ENCODE data around the gene CDKN1B. TPM values are rescaled to one million over a fixed set of nuclear protein-coding genes. Genes with fewer than 3 reads are reported as not detected.

Gene CDKN1B
- total and polyA plus RNA-seq, 2 of the 13 experiments (the other 11 are each of a cell fraction or from before 2014, with no cell fraction given), result 20.1 to 37.2 TPM

GRCh38 chr12:12716151-12716792 lies 896 bp upstream of the CDKN1B start (continued):
- TF ChIP-seq ZMYM3 (CRISPR knock-in tag; IDR thresholded peaks at IDR 0.05), result no peak
- peak; percentile 47; the same call in 1 of the 2 replicates for TF ChIP-seq NCOR1 (IDR thresholded peaks at IDR 0.05; ENCODE audit: borderline replicate concordance, low read length)
- TF ChIP-seq FOXM1 (CRISPR knock-in tag; IDR thresholded peaks at IDR 0.05), result 0 out of 2 replicates have a peak, but pooled peaks have one; percentile 61
- TF ChIP-seq JARID2 (CRISPR knock-in tag; IDR thresholded peaks at IDR 0.05; ENCODE audit: insufficient replicate concordance), result no peak
- TF ChIP-seq ZNF460 (CRISPR knock-in tag; IDR thresholded peaks at IDR 0.05; ENCODE audit: borderline replicate concordance), result no peak
- no peak for TF ChIP-seq SRF (IDR thresholded peaks at IDR 0.05; ENCODE audit: low read depth, low read length)
- peak; percentile 52; the same call in 1 of the 2 replicates for TF ChIP-seq CEBPB (IDR thresholded peaks at IDR 0.05; ENCODE audit: borderline replicate concordance, low read depth, low read length)
- TF ChIP-seq ZNF446 (CRISPR knock-in tag; IDR thresholded peaks at IDR 0.05), result peak; percentile 35; the same call in 1 of the 2 replicates
- no peak for TF ChIP-seq ZNF430 (CRISPR knock-in tag; IDR thresholded peaks at IDR 0.05)
- TF ChIP-seq ZC3H4 (CRISPR knock-in tag; IDR thresholded peaks at IDR 0.05; ENCODE audit: borderline replicate concordance), result 0 out of 2 replicates have a peak, but pooled peaks have one; percentile 31
- TF ChIP-seq ATF4 (CRISPR knock-in tag; IDR thresholded peaks at IDR 0.05), result peak in 1 of 2 experiments; percentile 55; a peak in 2 of 4 replicates
- no peak for TF ChIP-seq ZNF598 (CRISPR knock-in tag; IDR thresholded peaks at IDR 0.05; ENCODE audit: borderline replicate concordance)
- TF ChIP-seq PHF8 (CRISPR knock-in tag; IDR thresholded peaks at IDR 0.05), result 0 out of 2 replicates have a peak, but pooled peaks have one; percentile 7
- no peak for TF ChIP-seq HNRNPLL (IDR thresholded peaks at IDR 0.05; ENCODE audit: low read depth, low read length, poor library complexity, severe bottlenecking)
- TF ChIP-seq ATF3 (CRISPR knock-in tag; IDR thresholded peaks at IDR 0.05), result 0 out of 2 replicates have a peak, but pooled peaks have one; percentile 19
- no peak for TF ChIP-seq E2F1 (CRISPR knock-in tag; IDR thresholded peaks at IDR 0.05)
- TF ChIP-seq THAP11 (CRISPR knock-in tag; IDR thresholded peaks at IDR 0.05), result peak; percentile 43; the same call in 1 of the 2 replicates
- TF ChIP-seq PRDM10 (CRISPR knock-in tag; IDR thresholded peaks at IDR 0.05; ENCODE audit: low read depth), result no peak
- no peak for TF ChIP-seq PREB (CRISPR knock-in tag; IDR thresholded peaks at IDR 0.05)
- peak; percentile 46 to 87; a peak in 2 of 4 replicates for TF ChIP-seq POLR2A (IDR thresholded peaks at IDR 0.05; ENCODE audit: insufficient read depth in 1 of 2, low read depth in 2 of 2, low read length in 2 of 2)
- TF ChIP-seq ZNF44 (CRISPR knock-in tag; IDR thresholded peaks at IDR 0.05), result no peak
- no peak for TF ChIP-seq ZNF224 (CRISPR knock-in tag; IDR thresholded peaks at IDR 0.05)
